Measurements from ENCODE around the gene GJA4.
"Not testable (repeated sequence)": the region's sequence is repeated elsewhere in the genome, so short reads cannot be mapped to it uniquely, and the experiment has no call there.

Gene GJA4

GRCh38 chr1:34808051-34808810 lies 15.4 kb downstream of the GJA4 start:
- H3K9ac ChIP-seq (ENCODE audit: low read depth in 1 of 2, low read length in 2 of 2) = no peak overlapping the region
- H3K4me3 ChIP-seq (ENCODE audit: low read length in 2 of 2) = no peak overlapping the region
- H3K27ac ChIP-seq (ENCODE audit: low read depth in 2 of 2, low read length in 2 of 2) = no peak overlapping the region
- H3K36me3 ChIP-seq (ENCODE audit: control insufficient read depth in 2 of 2, insufficient read depth in 2 of 2, low read length in 2 of 2) = no peaks in the 10 kb centered on the region
- H3K4me1 ChIP-seq (ENCODE audit: control insufficient read depth in 2 of 2, insufficient read depth in 2 of 2, low read length in 2 of 2) = no peaks in the 10 kb centered on the region
- H3K27me3 ChIP-seq (ENCODE audit: control insufficient read depth in 2 of 2, insufficient read depth in 2 of 2, low read length in 2 of 2) = no peaks in the 10 kb centered on the region
- no peaks in the 10 kb centered on the region for H3K9me3 ChIP-seq (ENCODE audit: control insufficient read depth in 2 of 2, low read length in 2 of 2)

GRCh38 chr1:34810781-34811180 lies 18.0 kb downstream of the GJA4 start:
- H3K4me1 ChIP-seq (ENCODE audit: control insufficient read depth in 2 of 2, insufficient read depth in 2 of 2, low read length in 2 of 2) = not testable (repeated sequence)

GRCh38 chr1:34816332-34816731 lies 23.5 kb downstream of the GJA4 start:
- Histone ChIP-seq H3K4me3 (ENCODE audit: low read length in 2 of 2) (no peak overlapping the region), H3K27me3 (ENCODE audit: control insufficient read depth in 2 of 2, insufficient read depth in 2 of 2, low read length in 2 of 2) (no peaks in the 10 kb centered on the region), H3K9me3 (ENCODE audit: control insufficient read depth in 2 of 2, low read length in 2 of 2) (no peaks in the 10 kb centered on the region), H3K4me1 (ENCODE audit: control insufficient read depth in 2 of 2, insufficient read depth in 2 of 2, low read length in 2 of 2) (no peaks in the 10 kb centered on the region), H3K36me3 (ENCODE audit: control insufficient read depth in 2 of 2, insufficient read depth in 2 of 2, low read length in 2 of 2) (no peaks in the 10 kb centered on the region), H3K27ac (ENCODE audit: low read depth in 2 of 2, low read length in 2 of 2) (no peak overlapping the region), H3K9ac (ENCODE audit: low read depth in 1 of 2, low read length in 2 of 2) (no peak overlapping the region)

More at GRCh38 chr1:34810781-34811180, 18.0 kb downstream of the GJA4 start:
- H3K36me3 ChIP-seq (ENCODE audit: control insufficient read depth in 2 of 2, insufficient read depth in 2 of 2, low read length in 2 of 2); H3K9me3 ChIP-seq (ENCODE audit: control insufficient read depth in 2 of 2, low read length in 2 of 2); H3K4me3 ChIP-seq (ENCODE audit: low read length in 2 of 2); H3K27me3 ChIP-seq (ENCODE audit: control insufficient read depth in 2 of 2, insufficient read depth in 2 of 2, low read length in 2 of 2); H3K9ac ChIP-seq (ENCODE audit: low read depth in 1 of 2, low read length in 2 of 2); H3K27ac ChIP-seq (ENCODE audit: low read depth in 2 of 2, low read length in 2 of 2): not testable (repeated sequence)

GRCh38 chr1:34816778-34817177 lies 24.0 kb downstream of the GJA4 start:
- Histone ChIP-seq H3K9me3 (ENCODE audit: control insufficient read depth in 2 of 2, low read length in 2 of 2) (no peaks in the 10 kb centered on the region), H3K27ac (ENCODE audit: low read depth in 2 of 2, low read length in 2 of 2) (no peak overlapping the region)

GRCh38 chr1:34818862-34819261 lies 26.1 kb downstream of the GJA4 start:
- not testable (repeated sequence) for H3K4me3 ChIP-seq (ENCODE audit: low read length in 2 of 2); H3K4me1 ChIP-seq (ENCODE audit: control insufficient read depth in 2 of 2, insufficient read depth in 2 of 2, low read length in 2 of 2); H3K9me3 ChIP-seq (ENCODE audit: control insufficient read depth in 2 of 2, low read length in 2 of 2); H3K27me3 ChIP-seq (ENCODE audit: control insufficient read depth in 2 of 2, insufficient read depth in 2 of 2, low read length in 2 of 2); H3K9ac ChIP-seq (ENCODE audit: low read depth in 1 of 2, low read length in 2 of 2); H3K36me3 ChIP-seq (ENCODE audit: control insufficient read depth in 2 of 2, insufficient read depth in 2 of 2, low read length in 2 of 2); H3K27ac ChIP-seq (ENCODE audit: low read depth in 2 of 2, low read length in 2 of 2)

More at GRCh38 chr1:34816778-34817177, 24.0 kb downstream of the GJA4 start:
- Histone ChIP-seq H3K36me3 (ENCODE audit: control insufficient read depth in 2 of 2, insufficient read depth in 2 of 2, low read length in 2 of 2) (no peaks in the 10 kb centered on the region), H3K4me3 (ENCODE audit: low read length in 2 of 2) (no peak overlapping the region), H3K9ac (ENCODE audit: low read depth in 1 of 2, low read length in 2 of 2) (no peak overlapping the region), H3K4me1 (ENCODE audit: control insufficient read depth in 2 of 2, insufficient read depth in 2 of 2, low read length in 2 of 2) (no peaks in the 10 kb centered on the region), H3K27me3 (ENCODE audit: control insufficient read depth in 2 of 2, insufficient read depth in 2 of 2, low read length in 2 of 2) (no peaks in the 10 kb centered on the region)

- Histone ChIP-seq H3K9ac (ENCODE audit: low read depth in 1 of 2, low read length in 2 of 2) (no peak overlapping the region), H3K4me1 (ENCODE audit: control insufficient read depth in 2 of 2, insufficient read depth in 2 of 2, low read length in 2 of 2) (peaks cover 0 to 11% of the 10 kb centered on the region in 2 donors), H3K9me3 (ENCODE audit: control insufficient read depth in 2 of 2, low read length in 2 of 2) (no peaks in the 10 kb centered on the region), H3K27ac (ENCODE audit: low read depth in 2 of 2, low read length in 2 of 2) (no peak overlapping the region), H3K4me3 (ENCODE audit: low read length in 2 of 2) (no peak overlapping the region), H3K36me3 (ENCODE audit: control insufficient read depth in 2 of 2, insufficient read depth in 2 of 2, low read length in 2 of 2) (no peaks in the 10 kb centered on the region), H3K27me3 (ENCODE audit: control insufficient read depth in 2 of 2, insufficient read depth in 2 of 2, low read length in 2 of 2) (no peaks in the 10 kb centered on the region)
Measured at GRCh38 chr1:34822202-34822601, 29.4 kb downstream of the GJA4 start.

GRCh38 chr1:34824817-34825454 lies 32.1 kb downstream of the GJA4 start:
- H3K27me3 ChIP-seq (ENCODE audit: control insufficient read depth in 2 of 2, insufficient read depth in 2 of 2, low read length in 2 of 2) = no peaks in the 10 kb centered on the region
- peaks cover 0 to 11% of the 10 kb centered on the region in 2 donors for H3K4me1 ChIP-seq (ENCODE audit: control insufficient read depth in 2 of 2, insufficient read depth in 2 of 2, low read length in 2 of 2)
- no peak overlapping the region for H3K9ac ChIP-seq (ENCODE audit: low read depth in 1 of 2, low read length in 2 of 2)
- H3K4me3 ChIP-seq (ENCODE audit: low read length in 2 of 2) = no peak overlapping the region
- H3K36me3 ChIP-seq (ENCODE audit: control insufficient read depth in 2 of 2, insufficient read depth in 2 of 2, low read length in 2 of 2) = no peaks in the 10 kb centered on the region
- H3K9me3 ChIP-seq (ENCODE audit: control insufficient read depth in 2 of 2, low read length in 2 of 2) = no peaks in the 10 kb centered on the region
- no peak overlapping the region for H3K27ac ChIP-seq (ENCODE audit: low read depth in 2 of 2, low read length in 2 of 2)

GRCh38 chr1:34825455-34826091 lies 32.8 kb downstream of the GJA4 start:
- Histone ChIP-seq H3K4me1 (ENCODE audit: control insufficient read depth in 2 of 2, insufficient read depth in 2 of 2, low read length in 2 of 2) (peaks cover 0 to 11% of the 10 kb centered on the region in 2 donors), H3K27me3 (ENCODE audit: control insufficient read depth in 2 of 2, insufficient read depth in 2 of 2, low read length in 2 of 2) (no peaks in the 10 kb centered on the region), H3K27ac (ENCODE audit: low read depth in 2 of 2, low read length in 2 of 2) (no peak overlapping the region), H3K36me3 (ENCODE audit: control insufficient read depth in 2 of 2, insufficient read depth in 2 of 2, low read length in 2 of 2) (no peaks in the 10 kb centered on the region), H3K9ac (ENCODE audit: low read depth in 1 of 2, low read length in 2 of 2) (no peak overlapping the region), H3K4me3 (ENCODE audit: low read length in 2 of 2) (no peak overlapping the region), H3K9me3 (ENCODE audit: control insufficient read depth in 2 of 2, low read length in 2 of 2) (no peaks in the 10 kb centered on the region)

- no peaks in the 10 kb centered on the region for H3K36me3 ChIP-seq (ENCODE audit: control insufficient read depth in 2 of 2, insufficient read depth in 2 of 2, low read length in 2 of 2)
- H3K27ac ChIP-seq (ENCODE audit: low read depth in 2 of 2, low read length in 2 of 2) = no peak overlapping the region
- H3K4me3 ChIP-seq (ENCODE audit: low read length in 2 of 2) = no peak overlapping the region
- no peak overlapping the region for H3K9ac ChIP-seq (ENCODE audit: low read depth in 1 of 2, low read length in 2 of 2)
- H3K9me3 ChIP-seq (ENCODE audit: control insufficient read depth in 2 of 2, low read length in 2 of 2) = no peaks in the 10 kb centered on the region
- no peaks in the 10 kb centered on the region for H3K27me3 ChIP-seq (ENCODE audit: control insufficient read depth in 2 of 2, insufficient read depth in 2 of 2, low read length in 2 of 2)
- H3K4me1 ChIP-seq (ENCODE audit: control insufficient read depth in 2 of 2, insufficient read depth in 2 of 2, low read length in 2 of 2) = peaks cover 0 to 11% of the 10 kb centered on the region in 2 donors
Measured at GRCh38 chr1:34827341-34827941, 34.6 kb downstream of the GJA4 start.

GRCh38 chr1:34828611-34829010 lies 35.8 kb downstream of the GJA4 start:
- Histone ChIP-seq H3K27ac (ENCODE audit: low read depth in 2 of 2, low read length in 2 of 2) (no peak overlapping the region), H3K4me1 (ENCODE audit: control insufficient read depth in 2 of 2, insufficient read depth in 2 of 2, low read length in 2 of 2) (peaks cover 0 to 11% of the 10 kb centered on the region in 2 donors), H3K36me3 (ENCODE audit: control insufficient read depth in 2 of 2, insufficient read depth in 2 of 2, low read length in 2 of 2) (no peaks in the 10 kb centered on the region), H3K9ac (ENCODE audit: low read depth in 1 of 2, low read length in 2 of 2) (no peak overlapping the region), H3K4me3 (ENCODE audit: low read length in 2 of 2) (no peak overlapping the region), H3K9me3 (ENCODE audit: control insufficient read depth in 2 of 2, low read length in 2 of 2) (no peaks in the 10 kb centered on the region), H3K27me3 (ENCODE audit: control insufficient read depth in 2 of 2, insufficient read depth in 2 of 2, low read length in 2 of 2) (no peaks in the 10 kb centered on the region)

Data from mucosa of rectum (tissue), 2 donors.